NT2/D1 (cell line): ENCODE data around the gene ERCC8.

ENCODE experiments used
- YY1 ChIP-seq: IDR thresholded peaks from 2 replicates; pipeline ENCODE4 v1.6.1; 2011; ENCODE audit not compliant: insufficient read length, insufficient read depth
- ZNF274 ChIP-seq: IDR thresholded peaks from 2 replicates; pipeline ENCODE4 v1.6.1; 2011; ENCODE audit warnings: mild to moderate bottlenecking, low read depth, low read length

GRCh38 chr5:60944904-60945812 lies at the start of gene ERCC8, which contains the start of gene NDUFAF2:
- TF ChIP-seq YY1 (peak; percentile 74), ZNF274 (no peak)
